Measurements from ENCODE around the gene PDXDC1.
A peak's percentile ranks its signal among the peaks of the same experiment; 100 is the strongest.
"Not testable (repeated sequence)": the region's sequence is repeated elsewhere in the genome, so short reads cannot be mapped to it uniquely, and the experiment has no call there.

Gene PDXDC1

GRCh38 chr16:15135483-15136360 lies 160.9 kb downstream of the PDXDC1 start:
- DNase-seq (ENCODE audit: low read depth) = not testable (repeated sequence)

GRCh38 chr16:15137514-15137913 lies 162.7 kb downstream of the PDXDC1 start:
- not testable (repeated sequence) for DNase-seq (ENCODE audit: low read depth)

GRCh38 chr16:15140444-15141365 lies 165.9 kb downstream of the PDXDC1 start:
- DNase-seq (ENCODE audit: low read depth) = not testable (repeated sequence)

GRCh38 chr16:15141586-15141985 lies 166.8 kb downstream of the PDXDC1 start:
- no peak for DNase-seq (ENCODE audit: low read depth)

- DNase-seq (ENCODE audit: low read depth) = not testable (repeated sequence)
Measured at GRCh38 chr16:15142107-15142890, 167.5 kb downstream of the PDXDC1 start.

DNA sequence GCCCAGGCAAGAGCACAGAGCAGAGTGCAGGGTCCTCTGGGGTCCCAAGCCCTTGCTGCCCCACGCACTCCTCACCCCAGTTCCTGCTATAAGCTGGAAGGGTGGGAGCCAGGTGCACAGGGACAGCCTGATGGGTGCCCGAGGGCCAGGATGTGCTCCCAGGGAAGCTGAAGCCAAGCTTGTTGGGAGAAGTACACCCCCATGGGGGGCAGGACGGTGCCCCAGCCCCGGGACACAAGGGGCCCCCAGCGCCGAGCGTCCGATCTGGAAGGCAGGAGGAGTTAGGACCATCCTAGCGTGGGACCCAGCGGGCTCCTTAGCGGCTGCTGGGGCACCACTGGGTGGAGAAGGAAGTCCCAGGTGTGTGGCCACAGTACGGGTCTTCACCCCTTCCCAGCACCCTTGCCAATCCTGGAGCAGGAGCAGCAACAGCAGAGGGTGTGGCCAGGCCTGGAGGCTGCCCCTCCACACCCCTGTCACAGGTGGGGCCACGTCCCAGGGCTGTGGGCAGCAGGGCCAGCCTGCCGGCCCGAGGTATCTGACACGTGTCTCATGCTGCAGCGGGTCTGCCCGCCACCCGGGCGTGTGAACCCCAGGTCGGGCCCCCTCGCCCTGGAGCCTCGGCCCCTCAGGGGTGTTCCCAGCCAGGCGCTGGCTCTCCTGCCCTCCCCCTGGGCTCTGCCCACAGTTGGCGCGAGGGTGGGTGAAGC lies 168.2 kb downstream of the PDXDC1 start:
- DNase-seq (ENCODE audit: low read depth) = not testable (repeated sequence)

- DNase-seq (ENCODE audit: low read depth) = not testable (repeated sequence)
Measured at GRCh38 chr16:15143601-15144091, 168.8 kb downstream of the PDXDC1 start.

GRCh38 chr16:15144092-15144631 lies 169.3 kb downstream of the PDXDC1 start:
- DNase-seq (ENCODE audit: low read depth) = peak; percentile 56

DNA sequence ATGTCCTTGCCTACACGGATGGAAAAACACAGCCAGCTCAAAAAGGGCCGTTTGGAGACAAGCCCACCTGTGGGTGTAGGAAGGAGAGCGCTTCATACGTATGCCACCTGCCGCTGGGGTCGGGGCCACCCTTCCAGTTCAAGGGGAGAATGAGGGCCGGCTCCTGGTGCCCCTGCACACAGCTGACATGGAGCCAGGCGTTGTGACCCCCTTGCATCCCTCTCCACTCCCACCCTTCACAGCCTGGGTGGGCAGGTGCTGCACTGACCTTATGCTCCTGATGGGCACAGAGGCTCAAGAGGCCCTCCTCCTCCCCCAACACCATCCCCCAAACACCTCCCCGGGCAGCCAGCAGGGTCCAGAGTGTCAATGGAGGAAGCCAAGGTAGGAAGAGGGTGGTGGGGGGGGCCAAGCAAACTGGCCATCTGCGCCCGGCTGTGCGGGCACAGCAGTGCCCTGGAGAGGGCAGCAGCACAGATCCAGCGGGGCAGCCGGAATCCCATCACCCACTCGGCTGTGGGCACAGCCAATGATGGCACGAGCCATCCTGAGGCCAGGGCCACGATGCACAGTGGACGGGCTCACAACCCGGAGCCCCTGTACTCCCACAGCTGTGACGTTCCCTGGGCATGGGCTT lies 170.1 kb downstream of the PDXDC1 start:
- DNase-seq (ENCODE audit: low read depth) = not testable (repeated sequence)

- not testable (repeated sequence) for DNase-seq (ENCODE audit: low read depth)
Measured at GRCh38 chr16:15145418-15146263, 170.8 kb downstream of the PDXDC1 start.

DNA sequence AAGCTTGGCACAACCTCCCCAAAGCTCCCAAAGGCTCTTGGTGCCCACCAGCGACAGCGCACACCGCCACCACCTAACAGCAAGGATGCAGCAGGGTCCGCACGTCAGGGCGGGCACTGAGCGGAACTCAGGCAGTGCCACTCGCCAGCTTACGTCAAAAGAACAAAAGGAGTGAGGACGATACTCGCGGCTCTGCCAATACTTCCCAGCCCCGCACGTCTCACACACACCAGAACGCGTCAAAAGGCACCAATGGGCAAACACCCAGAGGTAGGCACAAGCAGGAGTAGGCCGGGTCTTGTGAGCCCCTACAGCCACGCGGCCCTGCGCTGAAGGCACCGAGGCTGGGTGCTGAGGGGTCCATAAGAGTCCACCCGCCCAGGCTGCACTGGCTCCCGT lies 171.4 kb downstream of the PDXDC1 start:
- not testable (repeated sequence) for DNase-seq (ENCODE audit: low read depth)

DNA sequence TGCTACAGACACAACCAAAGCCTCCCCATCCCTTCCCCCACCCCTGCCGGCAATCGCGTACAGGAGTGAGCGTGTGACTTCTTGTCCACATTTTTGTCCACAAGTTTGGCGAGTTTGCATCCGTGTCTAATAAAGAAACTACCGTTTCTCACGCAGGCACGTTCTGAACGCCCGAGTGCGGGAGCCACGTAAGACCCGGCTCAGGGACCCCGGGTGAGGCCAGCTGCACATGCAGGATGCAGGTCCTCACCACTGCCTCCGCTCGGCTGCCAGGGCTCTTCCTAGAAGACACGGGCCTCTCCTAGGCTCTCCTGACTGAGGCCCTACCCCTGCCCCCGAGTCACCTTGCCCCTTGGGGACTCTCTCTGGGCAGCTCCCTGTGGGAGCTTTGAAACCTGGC lies 174.0 kb downstream of the PDXDC1 start:
- not testable (repeated sequence) for DNase-seq (ENCODE audit: low read depth)

DNA sequence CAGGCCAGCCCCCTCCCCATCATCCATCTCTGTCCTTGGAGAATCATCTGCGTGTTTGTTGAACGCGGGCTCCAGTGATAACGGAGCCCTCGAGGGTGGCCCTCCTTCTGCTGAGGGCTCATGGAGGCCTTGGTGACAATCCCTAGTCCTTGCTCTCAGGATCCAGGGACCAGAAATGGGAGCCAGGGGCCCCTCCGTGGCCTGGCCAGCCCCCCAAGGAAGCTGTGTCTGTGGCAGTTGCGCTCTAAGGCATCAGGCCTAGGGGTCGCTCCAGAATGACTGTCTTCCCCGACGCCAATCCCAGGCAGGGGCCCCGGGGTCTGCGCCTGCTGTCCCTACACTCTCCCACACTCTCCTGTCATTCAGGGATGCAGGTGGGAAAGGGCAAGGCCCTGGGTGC lies 174.4 kb downstream of the PDXDC1 start:
- DNase-seq (ENCODE audit: low read depth) = not testable (repeated sequence)

DNA sequence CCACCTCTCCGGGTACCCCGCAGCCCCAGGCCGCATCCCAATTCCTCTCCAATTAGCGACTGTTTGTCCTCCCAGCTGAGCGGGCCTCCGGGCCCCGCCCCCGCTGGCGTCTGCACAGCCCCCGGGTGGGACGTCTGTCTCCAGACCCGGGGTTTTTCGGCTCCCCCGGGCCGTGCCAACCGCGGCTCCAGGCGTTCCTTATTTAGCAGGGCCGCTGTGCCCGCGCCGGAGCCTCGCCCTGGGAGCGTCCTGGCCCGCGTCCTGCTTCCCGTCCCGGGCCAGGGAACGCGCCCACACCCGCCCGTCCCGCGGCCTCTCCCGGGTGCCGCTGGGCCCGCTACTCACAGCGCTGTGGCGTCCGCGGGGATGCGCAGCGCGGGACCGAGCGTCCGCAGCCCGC lies 179.2 kb downstream of the PDXDC1 start:
- DNase-seq (ENCODE audit: low read depth) = peak; percentile 23

DNA sequence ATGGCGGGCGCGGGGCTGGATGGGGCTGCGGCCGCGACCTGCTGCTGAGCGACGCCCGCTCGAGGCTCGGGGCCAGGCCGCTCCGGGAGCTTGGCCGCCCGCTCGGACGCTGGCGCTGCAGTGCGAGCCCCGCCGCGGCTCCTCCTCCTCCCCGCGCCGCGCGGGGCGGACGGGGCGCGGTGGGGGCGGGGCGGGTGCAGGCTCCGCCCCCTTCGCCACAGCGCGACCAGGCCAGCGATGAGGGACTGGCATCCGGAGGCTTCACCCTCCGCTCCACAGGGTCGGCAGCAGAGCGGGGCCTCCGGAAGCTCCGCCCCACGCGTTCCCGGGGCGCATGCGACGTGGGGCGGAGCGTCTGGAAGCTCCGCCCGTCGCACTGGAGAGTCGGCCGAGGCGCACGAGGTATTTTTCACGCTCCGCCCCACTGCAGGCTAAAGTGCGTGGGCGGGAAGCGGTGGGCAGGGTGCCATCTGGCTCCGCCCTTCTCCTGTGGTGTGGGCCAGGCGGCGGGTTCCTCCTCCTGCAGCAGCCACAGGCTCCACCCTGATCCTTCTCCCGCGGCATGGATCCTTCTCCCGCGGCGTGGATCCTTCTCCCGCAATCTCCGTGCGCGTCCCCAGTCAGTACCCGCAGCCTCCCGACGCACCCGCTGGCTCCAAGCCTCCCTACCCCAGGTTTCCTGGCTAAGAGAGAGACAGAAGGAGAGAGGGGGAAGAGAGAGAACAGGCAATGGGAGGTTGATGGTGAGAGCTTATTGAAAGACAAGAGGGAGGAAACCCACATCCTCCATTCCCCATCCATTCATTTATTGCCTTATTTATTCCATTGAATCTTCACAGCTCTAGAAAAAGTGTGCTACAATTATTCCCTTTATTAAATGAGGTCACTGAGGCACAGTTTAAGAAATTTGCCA lies 180.1 kb downstream of the PDXDC1 start:
- DNase-seq (ENCODE audit: low read depth) = peak; percentile 82

- DNase-seq (ENCODE audit: low read depth) = not testable (repeated sequence)
Measured at GRCh38 chr16:15157644-15158043, 182.8 kb downstream of the PDXDC1 start.

DNA sequence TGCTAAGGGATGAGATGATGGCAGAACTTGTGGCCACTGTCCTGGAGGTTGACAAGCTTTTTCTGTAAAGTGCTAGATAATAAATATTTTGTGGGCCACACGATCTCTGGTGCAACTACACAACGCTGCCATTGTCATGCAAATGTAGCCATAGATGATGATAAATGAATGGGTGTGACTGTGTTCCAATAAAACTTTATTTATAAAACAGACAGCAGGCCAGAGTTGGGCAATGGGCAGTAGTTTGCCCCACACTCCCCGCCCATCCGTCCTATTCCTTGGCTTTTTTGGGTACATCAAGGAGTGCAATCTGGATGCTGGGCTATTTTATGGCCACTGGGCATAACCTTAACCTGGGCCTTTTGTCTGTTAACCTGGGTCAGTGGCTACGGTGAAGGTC lies 184.8 kb downstream of the PDXDC1 start:
- not testable (repeated sequence) for DNase-seq (ENCODE audit: low read depth)

- DNase-seq (ENCODE audit: low read depth) = not testable (repeated sequence)
Measured at GRCh38 chr16:15160571-15160970, 185.7 kb downstream of the PDXDC1 start.
